Lower leg skin (tissue), 4 donors: ENCODE data around the gene WSCD2. TPM values are rescaled to one million over a fixed set of nuclear protein-coding genes. Genes with fewer than 3 reads are reported as not detected.

ENCODE experiments used
- DNase-seq, 2 donors: peaks; one replicate each; pipeline ENCODE4 v3.0.0-alpha.2; 2019; ENCODE audit warnings: low spot score in 2 of 2
- H3K4me3 ChIP-seq: fragments of 200-600 bp; sonication (generic); 2 replicates; pipeline ENCODE4 v1.5.1; 2017; ENCODE audit warnings: mild to moderate bottlenecking, low read depth; ENCODE audit not compliant: poor library complexity, severe bottlenecking
- CTCF ChIP-seq, 3 donors: fragments of 450-650 bp; IDR thresholded peaks; one replicate each; pipeline ENCODE4 v1.5.1; 2016; ENCODE audit warnings: antibody characterized with exemption in 3 of 3, mild to moderate bottlenecking in 3 of 3, moderate library complexity in 2 of 3
- POLR2A ChIP-seq, 2 donors: fragments of 450-650 bp; IDR thresholded peaks; one replicate each; pipeline ENCODE4 v1.6.1; 2016 to 2017; ENCODE audit warnings: antibody characterized with exemption in 2 of 2, mild to moderate bottlenecking in 1 of 2, moderate library complexity in 1 of 2
- WGBS, 2 donors: methylation state at CpG; one replicate each; pipeline ENCODE4 v1.1.5; 2018; 5-methylcytosine and 5-hydroxymethylcytosine counted together
- intact Hi-C: fragments of 100-400 bp; cut with DNase I; formaldehyde crosslinking; loops from one replicate; pipeline ENCODE4 v1.15.0; 2023; ENCODE audit warnings: low total_unique reads
- total RNA-seq, 4 donors: library from RNA; depleted of rRNA; stranded (reverse); fragments of >200 nt; gene quantifications; one replicate each; pipeline ENCODE4 v1.1.0, GENCODE V29; 2016

WSCD2 gene
- total RNA-seq, 4 donors from 2014 or later: 0.15 to 0.63 (median 0.47) TPM

GRCh38 chr12:108181095-108181454 is 52.0 kb downstream of the WSCD2 start:
- intact Hi-C loops: no loop called here
- TF ChIP-seq POLR2A (IDR thresholded peaks at IDR 0.05): no peak
- TF ChIP-seq CTCF (IDR thresholded peaks at IDR 0.05): no peak
- WGBS, 2 donors: 74 to 81% methylated on average over 8 of the region's 8 CpGs
- H3K4me3 ChIP-seq: no peak overlapping the region
- peak in 1 of 2 donors; percentile 48 for DNase-seq

- no peak for TF ChIP-seq POLR2A (IDR thresholded peaks at IDR 0.05)
- TF ChIP-seq CTCF (IDR thresholded peaks at IDR 0.05): no peak
- intact Hi-C loops: no loop called here
- DNase-seq: peak in 1 of 2 donors; percentile 21
- WGBS, 2 donors: 71 to 72% methylated on average over 4 of the region's 4 CpGs
- no peak overlapping the region for H3K4me3 ChIP-seq
Observed at GRCh38 chr12:108182096-108182495, 53.0 kb downstream of the WSCD2 start.

GRCh38 chr12:108185002-108185401 is 55.9 kb downstream of the WSCD2 start:
- peak in 1 of 2 donors; percentile 31 for DNase-seq
- H3K4me3 ChIP-seq: no peak overlapping the region
- WGBS, 2 donors: 95 to 100% methylated on average over 1 of the region's 1 CpG
- intact Hi-C loops: no loop called here
- no peak for TF ChIP-seq CTCF (IDR thresholded peaks at IDR 0.05)
- no peak for TF ChIP-seq POLR2A (IDR thresholded peaks at IDR 0.05)

GRCh38 chr12:108187831-108188230 is 58.7 kb downstream of the WSCD2 start:
- TF ChIP-seq POLR2A (IDR thresholded peaks at IDR 0.05): no peak
- TF ChIP-seq CTCF (IDR thresholded peaks at IDR 0.05): no peak
- H3K4me3 ChIP-seq: no peak overlapping the region
- peak in 1 of 2 donors; percentile 25 for DNase-seq
- intact Hi-C loops: no loop called here
- 73 to 76% methylated on average over 5 of the region's 5 CpGs for WGBS, 2 donors

DNA sequence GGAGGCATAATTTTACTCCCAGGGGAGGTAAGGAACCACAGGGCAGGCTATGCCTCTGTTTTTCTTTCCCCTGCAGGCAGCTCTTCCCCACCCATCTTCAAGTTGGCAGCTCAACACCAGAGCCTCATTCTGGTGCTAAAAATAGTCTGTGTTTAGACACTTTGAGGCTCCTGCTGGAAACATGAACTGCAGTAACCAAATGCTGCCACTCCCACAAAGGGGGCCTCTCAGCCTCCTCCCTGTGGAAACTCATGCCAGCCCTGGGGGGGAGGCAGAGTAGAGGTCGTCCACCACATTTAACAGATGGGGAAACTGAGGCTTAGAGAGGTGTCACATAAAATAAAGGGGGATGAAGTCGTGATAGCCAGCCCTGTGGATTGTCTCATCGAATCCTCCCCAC is 61.4 kb downstream of the WSCD2 start:
- DNase-seq: peak in 1 of 2 donors; percentile 59
- TF ChIP-seq CTCF (IDR thresholded peaks at IDR 0.05) (no peak), POLR2A (IDR thresholded peaks at IDR 0.05) (no peak)
- WGBS, 2 donors: 33 to 39% methylated on average over 3 of the region's 3 CpGs
- no peak overlapping the region for H3K4me3 ChIP-seq
- intact Hi-C loops: no loop called here

DNA sequence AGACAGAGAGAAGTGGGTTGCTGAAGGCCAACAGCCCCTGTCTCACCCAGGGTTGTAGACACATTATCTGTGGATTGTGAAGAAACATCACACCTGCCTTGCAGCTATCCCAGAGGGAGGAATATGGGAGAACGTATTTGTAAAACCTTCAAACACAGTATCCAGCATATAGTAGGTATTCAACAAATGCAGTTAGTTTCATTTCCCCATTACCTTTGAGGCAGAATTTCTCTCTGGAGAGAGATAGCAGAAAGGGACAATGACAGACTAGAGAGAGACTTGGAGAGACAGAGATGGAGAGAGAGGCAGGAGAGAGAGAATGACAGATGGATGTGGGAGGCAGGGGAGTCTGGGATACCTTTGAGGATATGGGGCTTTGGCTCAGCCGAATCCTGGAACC is 62.0 kb downstream of the WSCD2 start:
- H3K4me3 ChIP-seq: no peak overlapping the region
- peak in 1 of 2 donors; percentile 3 for DNase-seq
- TF ChIP-seq CTCF (IDR thresholded peaks at IDR 0.05) (no peak), POLR2A (IDR thresholded peaks at IDR 0.05) (no peak)
- 74 to 79% methylated on average over 2 of the region's 2 CpGs for WGBS, 2 donors
- intact Hi-C loops: no loop called here
